EH (cell line): ENCODE results near the gene RNU5D-1.
"Not testable (repeated sequence)": the region's sequence is repeated elsewhere in the genome, so short reads cannot be mapped to it uniquely, and the experiment has no call there.

Experiments
- DNase-seq: peaks from one replicate; pipeline ENCODE4 v3.0.0-alpha.2; 2015; ENCODE audit warnings: low read depth

The RNU5D-1 gene

DNA sequence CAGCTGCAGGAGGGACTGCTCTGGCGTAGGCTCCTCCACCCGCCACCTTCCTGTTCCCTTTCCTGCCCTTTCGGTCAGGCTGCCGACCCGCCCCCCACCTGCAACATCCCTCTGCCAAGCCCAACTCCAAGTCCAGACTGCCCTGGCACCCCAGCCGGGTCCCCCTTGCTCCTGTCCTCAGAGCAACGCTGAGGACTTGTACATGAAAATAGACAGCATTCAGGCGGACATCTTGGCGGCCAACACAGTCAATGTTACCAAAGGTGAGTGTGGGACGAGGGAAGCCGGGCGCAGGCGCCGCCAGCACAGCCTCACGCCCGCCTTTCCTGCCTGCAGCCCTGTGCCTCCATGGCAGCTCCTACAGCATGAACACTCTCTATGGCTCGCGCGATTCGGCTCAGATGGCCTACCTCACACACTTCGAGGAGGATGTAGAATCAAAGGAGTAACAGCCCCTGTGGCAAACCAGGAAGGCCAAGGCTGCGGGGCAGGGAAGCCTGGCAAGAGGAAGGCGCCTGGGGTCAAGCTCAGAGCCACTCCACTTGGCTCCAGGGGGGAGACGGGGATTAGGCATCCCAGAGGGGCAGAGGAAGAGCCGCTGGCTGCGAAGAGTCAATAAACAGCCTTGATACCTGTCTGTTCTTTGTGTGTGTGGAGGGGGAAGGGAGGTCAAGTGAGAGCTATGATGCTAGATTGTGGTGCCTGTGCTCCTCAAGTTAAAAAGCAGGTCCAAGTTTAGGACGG, 5.8 kb downstream of the RNU5D-1 start:
- DNase-seq, result no peak

DNA sequence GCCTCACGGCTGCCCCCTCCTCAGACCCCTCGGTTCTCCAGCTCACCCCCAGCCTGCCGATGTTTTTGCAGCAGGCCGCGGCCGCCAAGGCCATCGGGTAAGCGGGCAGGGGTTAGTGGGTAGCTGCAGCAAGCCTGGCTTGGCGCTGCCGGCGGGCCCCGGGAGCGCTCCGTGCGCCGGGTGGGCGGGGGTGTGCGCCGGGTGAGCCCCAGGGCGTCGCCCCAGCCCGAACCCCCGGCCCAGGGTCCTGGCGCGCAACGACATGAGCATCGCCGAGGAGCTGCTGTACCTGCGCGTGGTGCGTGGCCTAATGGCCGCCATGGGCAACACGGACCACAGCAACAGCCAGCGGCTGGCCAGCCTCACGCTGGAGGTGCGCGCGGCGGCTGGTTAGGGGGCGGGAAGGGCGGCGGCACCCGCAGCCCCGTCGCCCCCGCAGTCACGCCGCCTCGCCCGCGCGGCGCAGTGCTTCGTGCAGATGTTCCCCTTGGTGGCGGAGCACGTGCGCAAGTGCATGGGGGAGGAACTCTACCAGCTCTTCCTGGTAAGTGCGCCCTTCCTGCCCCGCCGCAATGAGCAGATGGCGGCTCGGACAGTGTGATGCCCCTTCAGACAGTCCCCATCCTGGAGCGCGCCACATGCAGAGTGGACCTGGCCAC, 6.5 kb downstream of the RNU5D-1 start:
- no peak for DNase-seq

DNA sequence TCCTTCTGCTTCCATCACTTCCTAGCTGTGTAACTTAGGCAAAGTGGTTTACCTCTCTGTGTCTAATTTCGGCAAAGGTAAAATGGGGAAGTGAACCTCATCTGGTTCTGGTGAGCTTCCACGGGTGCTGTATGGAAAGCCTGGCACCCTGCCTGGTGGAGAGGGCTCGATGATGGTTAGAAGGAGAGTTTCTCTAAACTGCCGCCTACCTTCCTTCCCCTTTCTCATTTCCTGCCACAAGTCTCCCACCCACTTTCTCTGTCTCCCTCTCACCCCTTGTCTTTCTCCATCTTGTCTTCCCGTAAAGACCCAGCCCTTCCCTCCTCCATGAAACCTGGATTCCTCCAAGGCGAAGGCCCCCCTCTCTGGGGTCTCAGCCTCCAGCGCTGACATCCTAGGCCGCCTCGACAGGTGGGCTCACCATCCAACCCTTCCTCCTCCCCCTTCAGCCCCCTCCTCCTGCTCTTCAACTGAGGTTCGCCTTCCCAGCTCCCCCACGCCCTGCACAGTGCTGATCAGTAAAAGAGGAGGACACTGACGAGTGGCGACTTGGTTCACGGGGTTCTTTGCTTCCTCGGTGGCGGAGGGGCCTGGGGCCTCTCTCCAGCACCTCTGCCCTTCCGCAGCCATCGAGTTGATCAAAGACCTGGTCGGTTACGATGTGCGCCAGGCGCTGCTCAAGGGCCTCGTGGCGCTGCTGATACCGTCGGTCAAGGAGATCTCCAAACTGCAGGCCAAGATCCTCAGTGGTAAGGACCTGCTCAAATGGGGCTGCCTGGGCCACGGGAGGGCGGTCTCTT, 7.3 kb downstream of the RNU5D-1 start:
- no peak for DNase-seq

DNA sequence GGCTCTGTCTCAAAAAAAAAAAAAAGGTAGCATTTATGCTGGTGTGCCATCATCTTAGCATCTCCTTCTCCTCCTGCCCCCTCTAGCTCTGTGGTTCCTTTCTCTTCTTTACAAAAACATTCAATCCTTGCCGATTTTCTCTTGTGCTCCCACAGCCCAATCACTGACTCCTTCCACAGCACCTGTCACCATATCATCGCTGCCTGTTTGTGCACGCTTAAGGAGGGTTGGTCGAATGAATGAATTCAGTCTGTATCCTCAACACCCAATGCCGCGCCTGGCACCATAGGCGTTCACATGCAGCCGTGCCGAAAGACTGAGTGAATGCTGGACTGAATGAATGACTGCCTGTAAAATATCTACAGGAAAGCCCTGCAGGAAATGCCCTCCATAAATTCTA, 7.9 kb downstream of the RNU5D-1 start:
- DNase-seq, result no peak

DNA sequence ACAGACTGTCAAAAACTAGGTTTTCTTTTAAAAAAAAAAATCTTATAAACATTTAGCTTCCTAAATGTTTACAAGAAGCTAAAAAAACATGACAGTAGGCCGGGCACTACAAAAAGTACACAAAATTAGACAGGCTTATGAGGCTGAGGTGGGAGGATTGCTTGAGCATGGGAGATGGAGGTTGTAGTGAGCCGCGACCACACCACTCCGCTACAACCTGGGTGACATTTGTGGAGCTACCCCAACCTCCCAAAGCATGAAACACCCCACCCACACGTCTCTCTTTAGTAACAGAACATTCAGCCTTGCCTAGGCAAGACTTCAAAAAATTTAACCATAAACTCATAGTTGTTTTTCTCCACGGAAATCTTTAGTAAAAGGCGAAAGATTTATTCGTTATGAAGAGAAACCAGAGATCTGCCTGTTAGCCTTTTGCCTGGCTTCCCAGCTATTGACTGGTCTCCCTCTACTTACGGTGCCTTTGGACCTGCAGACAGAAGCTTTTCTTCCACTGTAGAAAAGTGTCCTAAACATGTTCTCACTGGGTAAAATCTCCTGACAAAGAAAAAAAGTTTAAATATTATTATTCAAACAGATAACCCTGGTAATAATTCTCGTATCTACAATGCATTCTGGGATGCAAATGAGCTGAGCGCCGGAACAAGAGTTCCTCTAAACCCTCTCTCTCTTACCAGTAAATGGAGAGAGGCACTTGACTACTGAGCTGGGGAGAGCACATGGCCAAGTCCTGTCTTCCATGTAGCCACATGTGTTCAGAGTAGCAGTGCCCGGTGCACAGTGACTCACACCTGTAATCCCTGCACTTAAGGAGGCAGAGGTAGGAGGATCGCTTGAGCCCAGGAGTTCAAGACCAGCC, 9.2 kb downstream of the RNU5D-1 start:
- DNase-seq, result peak; percentile 78

DNA sequence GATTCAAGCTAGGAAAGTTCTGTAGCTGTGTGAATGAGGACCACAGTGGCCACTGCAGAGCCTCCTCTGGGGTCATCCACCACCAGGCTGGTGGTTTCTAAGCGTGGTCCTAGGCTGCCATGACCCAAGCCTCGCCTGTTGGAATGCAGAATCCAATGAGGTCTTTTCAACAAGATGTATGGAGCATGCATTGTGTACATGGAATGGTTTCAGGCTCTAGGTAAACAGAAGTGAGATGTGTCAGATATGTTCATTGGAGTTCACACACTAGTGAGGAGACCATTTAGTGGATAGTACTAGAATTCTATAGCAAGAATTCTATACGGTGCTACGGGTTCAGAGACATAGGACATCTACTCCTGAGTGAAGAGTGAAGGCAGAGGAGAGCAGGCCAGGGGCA, 10.7 kb downstream of the RNU5D-1 start:
- no peak for DNase-seq

DNA sequence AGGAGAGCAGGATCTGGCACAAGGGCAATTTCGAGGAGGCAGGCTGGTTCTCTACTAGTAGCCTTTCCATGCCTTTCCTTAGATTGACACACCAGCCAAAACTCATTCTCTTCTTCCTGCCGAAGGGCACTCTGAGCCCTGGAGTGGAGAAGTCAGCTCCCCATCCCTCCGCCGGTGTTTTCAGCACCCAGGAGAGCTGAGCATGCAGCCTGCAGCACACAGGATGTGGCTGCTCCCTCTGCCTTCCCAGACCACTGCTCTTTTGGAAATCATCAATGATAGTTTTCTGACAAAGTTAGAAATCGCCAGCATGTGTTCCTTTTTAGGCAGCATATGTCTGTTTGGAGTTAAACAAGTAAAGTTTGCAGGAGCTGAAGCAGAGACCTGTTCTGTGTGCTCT, 11.7 kb downstream of the RNU5D-1 start:
- peak; percentile 39 for DNase-seq

DNA sequence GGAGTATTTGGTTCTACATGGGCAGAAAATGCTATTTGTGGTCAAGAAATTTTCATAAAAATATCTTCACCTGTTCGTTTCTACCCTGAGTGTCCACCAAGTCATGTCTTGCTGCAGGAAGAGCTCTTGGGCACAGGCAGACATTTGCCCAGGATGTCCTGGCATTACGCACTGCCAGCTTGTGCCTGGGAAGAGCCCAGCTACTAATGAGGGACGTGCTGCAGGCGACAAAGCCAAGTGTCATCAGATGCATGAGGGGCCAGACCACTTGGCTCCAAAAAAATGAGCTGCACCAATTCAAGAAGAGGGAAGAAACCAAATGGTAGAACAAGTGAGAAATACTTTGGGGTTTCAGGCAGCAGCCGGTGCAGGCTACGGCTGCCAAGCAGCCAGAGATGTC, 12.9 kb downstream of the RNU5D-1 start:
- DNase-seq, result no peak

DNA sequence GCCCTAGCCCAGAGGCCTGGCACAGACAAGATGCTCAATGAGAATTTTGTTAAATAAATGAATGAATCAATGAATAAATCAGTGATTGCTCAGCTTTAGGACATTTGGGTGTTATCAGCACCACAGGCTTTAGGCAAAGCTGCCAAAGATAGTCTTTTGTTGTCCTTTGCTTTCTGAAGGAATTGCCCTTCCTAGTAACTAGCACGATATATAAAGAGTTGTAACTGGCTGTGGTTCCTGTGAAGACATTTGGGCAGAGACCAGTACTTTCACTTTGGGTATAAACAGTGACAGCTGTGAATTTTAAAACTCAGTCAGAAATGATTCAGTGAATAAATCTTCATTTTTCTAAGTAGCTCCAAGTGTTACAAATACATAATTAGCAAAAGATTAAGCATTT, 13.3 kb downstream of the RNU5D-1 start:
- DNase-seq, result no peak

DNA sequence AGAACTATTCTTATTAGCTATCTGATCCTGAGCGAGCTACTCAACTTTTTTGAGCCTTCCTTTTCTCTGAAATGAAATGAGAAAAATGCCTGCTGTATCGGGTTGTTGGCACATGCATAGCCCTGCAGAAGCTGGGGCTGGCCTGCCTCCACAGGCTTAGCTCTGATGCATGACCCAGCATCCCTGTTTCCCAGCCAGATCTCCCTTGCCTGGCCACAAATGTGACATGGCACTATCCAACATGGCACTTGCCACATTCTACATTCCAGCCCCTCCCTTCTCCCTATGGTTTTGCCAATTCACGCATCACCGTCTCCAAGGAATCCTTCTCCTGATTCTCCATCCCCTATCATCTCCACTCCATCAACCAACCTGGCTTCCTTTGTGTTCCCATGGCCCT, 13.8 kb downstream of the RNU5D-1 start:
- DNase-seq, result no peak

DNA sequence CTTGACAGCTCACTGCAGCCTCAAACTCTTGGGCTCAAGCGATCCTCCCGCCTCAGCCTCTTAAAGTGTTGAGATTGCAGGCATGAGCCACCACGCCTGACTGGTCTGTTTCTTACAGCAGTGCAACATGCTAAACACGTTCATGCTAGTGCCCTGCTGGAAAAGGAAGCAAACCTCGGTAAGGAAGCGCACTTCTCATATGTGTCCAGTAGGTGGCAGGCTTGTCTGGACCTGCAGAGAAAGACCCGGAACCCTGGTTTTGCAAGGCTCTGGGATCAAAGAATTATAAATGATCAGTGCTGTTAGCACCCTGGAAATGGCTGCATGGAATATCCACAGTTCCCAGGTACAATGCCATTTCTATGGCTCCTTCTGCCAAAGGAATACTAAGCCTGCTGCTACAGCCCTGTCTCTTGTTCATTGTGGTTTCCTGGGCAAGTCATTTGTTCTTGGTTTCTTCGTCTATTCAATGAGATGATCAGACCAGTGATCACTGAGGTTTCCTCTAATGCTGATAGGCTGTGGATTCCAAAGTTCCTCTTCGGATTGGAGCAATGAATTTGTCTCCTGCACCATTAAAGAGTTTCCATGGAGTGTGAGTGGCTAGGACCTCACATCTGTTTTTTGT, 15.9 kb downstream of the RNU5D-1 start:
- peak; percentile 74 for DNase-seq

DNA sequence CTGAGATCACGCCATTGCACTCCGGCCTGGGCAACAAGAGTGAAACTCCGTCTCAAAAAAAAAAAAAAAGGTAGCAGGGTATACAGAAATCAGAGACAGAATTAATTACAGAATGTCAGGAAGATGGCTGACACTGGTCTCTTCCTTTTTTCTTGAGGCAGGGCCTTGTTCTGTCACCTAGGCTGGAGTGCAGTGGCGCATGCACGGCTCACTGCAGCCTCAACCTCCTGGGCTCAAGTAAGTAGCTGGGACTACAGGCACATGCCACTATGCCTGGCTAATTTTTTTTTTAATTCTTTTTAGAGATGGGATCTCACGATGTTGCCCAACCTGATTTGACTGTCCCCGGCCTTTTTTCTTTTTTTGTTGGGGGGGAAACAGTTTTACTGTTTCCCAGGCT, 16.4 kb downstream of the RNU5D-1 start:
- DNase-seq, result no peak

DNA sequence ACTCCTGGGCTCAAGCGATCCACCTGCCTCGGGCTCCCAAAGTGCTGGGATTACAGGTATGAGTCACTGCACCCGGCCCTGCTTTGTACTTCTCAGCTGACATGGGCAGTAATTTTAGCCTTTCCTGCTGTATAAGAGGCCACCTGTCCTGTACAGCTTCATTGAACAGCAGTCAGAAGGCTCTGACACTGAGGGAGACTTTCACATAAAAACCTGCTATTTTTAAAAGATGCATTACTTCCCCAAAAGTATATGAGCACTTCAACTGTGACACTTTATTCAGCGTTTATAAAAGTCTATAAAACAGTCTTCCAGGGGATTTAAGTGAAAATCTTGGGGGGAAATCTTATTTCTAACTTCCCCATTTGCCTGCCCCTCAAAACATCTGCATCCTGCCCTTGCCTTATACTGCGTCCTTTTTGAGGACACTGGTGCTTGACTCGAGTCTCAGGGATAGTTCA, 17.6 kb downstream of the RNU5D-1 start:
- no peak for DNase-seq

DNA sequence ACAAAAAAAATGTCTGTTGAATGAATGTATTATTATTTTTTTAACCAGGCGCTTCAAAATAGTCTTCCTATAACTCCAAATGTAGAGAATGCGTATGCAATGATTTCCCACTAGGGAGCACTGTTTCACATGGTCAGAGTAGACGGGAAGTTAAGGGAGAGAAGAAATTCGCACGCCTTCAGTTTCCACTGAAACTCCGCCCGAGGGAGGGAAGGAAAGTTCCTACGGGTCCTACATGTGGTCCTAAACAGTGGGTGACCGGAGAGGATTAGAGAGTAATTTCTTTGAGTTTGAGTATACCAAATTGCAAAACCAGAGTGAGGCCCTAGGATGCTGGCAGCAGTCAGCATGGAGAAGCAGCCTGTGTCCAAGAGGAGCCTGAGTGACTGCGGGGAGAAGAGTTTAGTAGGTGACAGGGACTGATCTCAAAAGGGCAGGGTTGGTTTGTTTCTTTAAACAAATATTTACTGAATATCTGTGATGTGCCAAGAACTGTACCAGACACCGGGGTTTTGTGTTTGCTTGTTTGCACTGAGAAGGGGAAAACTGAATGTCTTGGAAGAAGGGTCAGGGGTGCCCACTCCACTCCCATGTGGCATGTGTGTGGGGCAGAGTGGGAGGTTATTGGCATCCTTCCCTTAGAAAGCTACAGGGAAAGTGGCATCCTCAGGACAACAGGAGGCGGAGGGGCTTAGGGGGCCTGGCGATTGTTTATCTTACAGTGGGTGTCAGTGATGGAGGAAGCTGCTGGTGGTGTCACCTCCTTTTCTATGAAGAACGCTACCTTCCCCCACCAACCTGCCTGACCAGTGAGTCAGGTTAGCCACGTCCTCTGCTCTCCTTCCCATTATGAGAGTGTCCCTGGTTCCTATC, 22.8 kb downstream of the RNU5D-1 start:
- peak; percentile 66 for DNase-seq

DNA sequence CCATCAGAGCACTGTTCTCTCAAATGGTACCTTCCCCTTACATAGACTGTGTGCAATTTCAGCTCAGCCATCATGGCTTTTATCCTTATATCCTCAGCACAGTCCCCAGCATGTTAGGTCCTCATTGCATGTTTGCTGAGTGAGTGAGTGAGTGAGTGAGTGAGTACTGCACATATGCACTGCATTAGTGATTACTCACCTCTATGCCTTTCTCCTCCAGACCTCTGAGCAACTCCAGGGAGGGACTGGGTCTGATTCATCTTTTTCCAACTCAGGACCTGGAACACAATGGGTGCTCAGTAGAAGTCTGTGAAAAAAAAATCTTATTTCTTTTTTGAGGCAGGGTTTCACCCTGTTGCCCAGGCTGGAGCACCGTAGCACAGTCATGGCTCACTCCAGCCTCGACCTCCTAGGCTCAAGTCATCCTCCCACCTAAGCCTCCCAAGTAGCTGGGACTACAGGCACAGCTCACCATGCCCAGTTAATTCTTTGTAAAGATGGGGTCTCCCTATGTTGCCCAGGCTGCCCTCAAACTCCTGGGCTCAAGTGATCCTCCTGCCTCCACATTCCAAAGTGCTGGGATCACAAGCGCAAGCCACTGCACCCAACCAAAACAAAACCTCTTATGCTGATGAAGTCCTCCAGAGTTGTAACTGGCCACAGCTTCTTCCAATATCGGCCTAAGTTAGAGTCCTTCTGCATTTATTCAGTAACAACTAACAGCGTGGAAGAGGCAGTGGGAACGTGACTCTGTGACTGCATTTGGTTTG, 23.7 kb downstream of the RNU5D-1 start:
- peak; percentile 95 for DNase-seq

DNA sequence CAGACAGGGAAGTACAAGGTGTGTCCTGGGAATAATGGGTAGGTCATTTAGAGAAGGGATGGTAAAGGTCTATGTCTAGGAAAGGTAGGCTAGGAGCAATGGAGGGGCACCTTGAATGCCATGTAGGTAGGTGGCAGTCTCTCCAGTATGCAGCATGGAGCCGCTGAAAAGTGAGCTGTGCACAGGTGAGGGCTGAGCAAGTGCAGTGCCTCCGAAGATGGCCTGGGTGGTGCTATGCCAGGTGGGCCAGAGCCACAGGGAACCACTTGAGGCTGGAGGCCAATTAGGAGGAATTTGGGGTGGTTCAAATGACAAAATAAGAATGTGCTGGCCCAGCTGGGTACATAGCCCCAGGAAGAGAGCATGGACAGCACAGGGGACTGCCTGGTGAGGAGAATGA, 25.0 kb downstream of the RNU5D-1 start:
- DNase-seq, result no peak

DNA sequence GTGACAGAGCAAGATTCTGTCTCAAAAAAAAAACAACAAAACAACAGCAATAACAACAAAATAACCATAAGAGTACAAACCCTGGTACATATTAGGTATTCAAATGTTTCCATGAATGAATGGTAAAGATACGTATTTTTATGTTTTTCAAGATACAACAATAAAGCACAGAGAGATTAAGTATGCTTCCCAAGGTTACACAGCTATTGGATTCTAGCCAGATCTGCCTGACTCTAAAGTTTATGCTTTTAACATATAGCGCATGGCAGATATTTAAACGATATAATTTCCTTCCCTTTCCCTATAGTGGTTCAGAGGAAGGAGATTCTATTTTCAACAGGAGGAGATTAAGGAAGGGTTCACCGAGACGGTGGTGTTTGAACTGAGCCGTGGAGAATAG, 25.5 kb downstream of the RNU5D-1 start:
- DNase-seq, result no peak

DNA sequence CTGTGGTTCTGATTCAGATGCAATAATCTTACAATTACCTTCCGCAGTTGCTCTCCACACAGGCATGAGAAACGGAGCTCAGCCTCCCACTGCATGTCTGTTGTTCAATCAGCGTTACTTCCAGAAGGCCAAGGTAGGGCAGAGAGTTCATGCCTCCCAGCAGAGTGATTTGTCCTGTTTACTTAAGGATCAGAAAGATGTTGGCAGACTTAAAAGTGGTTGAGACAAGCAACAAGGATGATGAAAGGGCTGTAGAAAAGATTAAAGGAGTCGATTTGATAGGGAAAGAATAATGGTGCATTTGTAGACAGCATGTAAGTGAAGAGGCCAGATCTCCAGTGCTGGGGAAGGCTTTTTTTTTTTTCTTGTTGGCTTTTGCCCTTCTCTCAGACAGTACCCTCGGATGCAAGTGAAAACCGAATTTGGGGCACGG, 29.8 kb downstream of the RNU5D-1 start:
- DNase-seq, result no peak

DNA sequence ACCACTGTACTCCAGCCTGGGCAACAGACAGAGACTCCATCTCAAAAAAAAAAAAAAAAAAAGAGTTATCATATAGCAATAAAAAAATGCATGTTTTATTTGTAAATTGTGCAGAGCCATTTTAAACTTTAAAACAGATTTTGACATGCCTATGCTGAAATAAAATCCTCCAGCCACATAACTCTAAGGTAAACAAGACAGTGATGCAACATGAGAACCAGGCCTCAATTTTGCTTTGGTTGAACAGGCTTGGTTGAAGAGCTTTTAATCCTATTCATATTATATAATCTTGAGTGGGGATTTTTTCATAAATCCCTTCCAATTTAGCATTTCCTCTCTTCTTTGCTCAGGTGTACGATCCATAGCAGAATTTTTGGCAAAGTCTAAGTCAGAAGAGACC, 30.4 kb downstream of the RNU5D-1 start:
- DNase-seq, result no peak

DNA sequence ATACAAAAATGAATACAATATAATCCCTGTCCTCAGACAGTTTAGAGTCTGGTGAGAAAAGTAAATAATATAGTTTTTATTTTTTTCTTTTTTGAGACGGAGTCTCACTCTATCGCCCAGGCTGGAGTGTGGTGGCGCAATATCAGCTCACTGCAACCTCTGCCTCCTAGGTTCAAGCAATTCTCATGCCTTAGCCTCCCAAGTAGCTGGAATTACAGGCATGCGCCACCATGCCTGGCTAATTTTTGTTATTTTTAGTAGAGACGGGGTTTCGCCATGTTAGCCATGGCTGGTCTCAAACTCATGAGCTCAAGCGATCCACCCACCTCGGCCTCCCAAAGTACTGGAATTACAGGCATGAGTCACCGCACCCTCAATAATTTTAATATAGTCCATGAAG, 31.6 kb downstream of the RNU5D-1 start:
- DNase-seq, result not testable (repeated sequence)
